ENCODE results near the gene PDE4D. TPM values are rescaled to one million over a fixed set of nuclear protein-coding genes. Genes with fewer than 3 reads are reported as not detected.

The PDE4D gene
- total and polyA plus RNA-seq, 10 of the 15 experiments (the other 5 are each of a cell fraction or from before 2014, with no cell fraction given), result 0.87 to 4.1 (median 2.2) TPM

- TF ChIP-seq ATF2 (IDR thresholded peaks at IDR 0.05; ENCODE audit: low read length) (no peak), BHLHE40 (IDR thresholded peaks at IDR 0.05; ENCODE audit: borderline replicate concordance in 1 of 2, low read depth in 2 of 2, low read length in 1 of 2) (no peak), MYC (IDR thresholded peaks at IDR 0.05; ENCODE audit: insufficient read depth, insufficient read length, insufficient replicate concordance, low read length, severe bottlenecking) (no peak), PBX3 (IDR thresholded peaks at IDR 0.05; ENCODE audit: insufficient replicate concordance, low read depth, low read length) (no peak), GATAD2B (conservative IDR thresholded peaks at IDR 0.05; ENCODE audit: low read depth) (no peak), EGR1 (IDR thresholded peaks at IDR 0.05; ENCODE audit: borderline replicate concordance in 1 of 2, low read depth in 2 of 2, low read length in 2 of 2) (no peak), STAT1 (conservative IDR thresholded peaks at IDR 0.05) (no peak)
Observed at GRCh38 chr5:59727186-59727585, 166.3 kb downstream of the PDE4D start (continued).

GRCh38 chr5:59725392-59725767 is 168.1 kb downstream of the PDE4D start:
- ChIA-PET RAD21 (ENCODE audit: unreplicated experiment) (interaction anchor here (1.0 kb wide), 1 partner anchor 20 kb away, joined by 3 read pairs; no protein-coding TSS in a partner anchor), CTCF (interaction anchor here (0.8 to 2.3 kb wide), 6 partner anchors 12 to 336 kb away, joined by 4 to 11 read pairs (median 4); no protein-coding TSS in a partner anchor), SMC1A (ENCODE audit: uncharacterized antibody, unreplicated experiment) (interaction anchor here (1.4 to 2.0 kb wide), 4 partner anchors 52 to 345 kb away, joined by 4 to 6 read pairs (median 4); no protein-coding TSS in a partner anchor), POLR2A (interaction anchor here (0.5 kb wide), 1 partner anchor 779 kb away, joined by 6 read pairs; no protein-coding TSS in a partner anchor)
- DNase-seq (ENCODE audit: low read depth, low spot score), result no peak
- Histone ChIP-seq H3K4me1 (ENCODE audit: control insufficient read depth, insufficient read depth, low read length) (no peaks in the 10 kb centered on the region), H3K9me3 (replicated peaks; ENCODE audit: control insufficient read depth, insufficient read depth, low read length) (no peaks in the 10 kb centered on the region), H2AFZ (ENCODE audit: control insufficient read depth, low read depth, low read length) (no peak overlapping the region), H3K27ac (ENCODE audit: control insufficient read depth, insufficient read depth) (no peak overlapping the region), H3K36me3 (ENCODE audit: control insufficient read depth in 2 of 2, insufficient read depth in 2 of 2, low read length in 1 of 2) (no peaks in the 10 kb centered on the region), H3K4me3 (no peak overlapping the region), H3K79me2 (ENCODE audit: control insufficient read depth, insufficient read depth, low read length) (no peaks in the 10 kb centered on the region), H4K20me1 (ENCODE audit: control insufficient read depth, insufficient read depth) (no peaks in the 10 kb centered on the region), H3K9ac (ENCODE audit: control insufficient read depth, insufficient read depth, low read length) (no peak overlapping the region), H3K27me3 (replicated peaks in 1 of 2; ENCODE audit: control insufficient read depth in 2 of 2, insufficient read depth in 2 of 2, low read length in 1 of 2) (no peaks in the 10 kb centered on the region), H3K4me2 (ENCODE audit: control insufficient read depth, insufficient read depth) (no peak overlapping the region)
- TF ChIP-seq ZSCAN29 (IDR thresholded peaks at IDR 0.05) (no peak), POLR2AphosphoS2 (IDR thresholded peaks at IDR 0.05; ENCODE audit: low read depth, low read length) (no peak), BCL3 (IDR thresholded peaks at IDR 0.05; ENCODE audit: borderline replicate concordance, insufficient read depth, low read depth, low read length, poor library complexity, severe bottlenecking) (no peak)
- 86% methylated on average over 1 of the region's 1 CpG for WGBS (ENCODE audit: insufficient coverage, insufficient replicate concordance, low lambda C conversion rate, missing lambda C conversion rate)
- no peak for FAIRE-seq
- no peak for ATAC-seq
- intact Hi-C loops (cut with micrococcal nuclease; ENCODE audit: unreplicated experiment) (no loop called here), in situ Hi-C loops (cut with MboI) (no loop called here)
- no TSS peak for BruUV-seq (replicated peaks)

All from GM12878 (cell line).